ENCODE results near the gene NIP7. TPM values are rescaled to one million over a fixed set of nuclear protein-coding genes. Genes with fewer than 3 reads are reported as not detected.

The NIP7 gene
- total and polyA plus RNA-seq, 4 experiments from 2014 or later: 23.4 to 31.9 (median 27.7) TPM

DNA sequence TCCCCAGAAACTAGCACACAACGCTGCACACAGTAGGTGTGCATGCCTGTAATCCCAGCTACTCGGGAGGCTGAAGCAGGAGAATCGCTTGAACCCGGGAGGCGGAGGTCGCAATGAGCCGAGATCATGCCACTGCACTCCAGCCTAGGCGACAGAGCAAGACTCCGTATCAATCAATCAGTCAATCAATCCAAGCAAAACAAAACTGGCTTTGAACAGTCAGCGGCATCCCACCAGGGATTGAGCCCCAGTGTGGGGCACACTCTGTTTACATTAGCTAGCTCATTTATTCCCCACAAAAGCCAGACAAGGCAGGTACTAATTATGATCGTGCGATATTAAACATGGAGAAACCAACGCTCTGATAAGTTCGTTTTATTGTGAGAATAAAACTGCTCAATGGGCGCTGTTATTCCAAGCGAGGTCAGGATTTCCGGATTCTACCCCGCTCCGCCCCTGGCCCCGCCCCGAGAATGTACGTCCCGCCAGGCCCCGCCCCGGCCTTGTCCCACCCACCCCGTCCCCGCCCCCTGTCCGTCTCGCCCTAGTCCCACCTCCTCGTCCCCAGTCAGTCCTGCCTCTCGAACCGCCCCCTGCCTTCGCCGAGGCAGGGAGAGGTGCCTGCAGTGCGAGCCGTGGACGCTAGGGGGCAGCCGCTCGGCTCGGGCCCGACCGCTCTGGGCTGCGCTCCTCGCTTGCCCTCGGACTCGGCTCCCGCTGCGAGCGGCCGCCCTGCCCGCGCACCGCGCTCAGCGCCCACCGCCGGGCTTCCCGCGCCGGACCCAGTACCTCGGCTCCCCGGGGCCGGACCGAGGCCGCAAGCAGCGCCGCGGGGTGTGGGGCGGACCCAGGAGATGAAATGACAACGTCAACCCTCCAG is 28.7 kb upstream of the NIP7 start, which contains the start of gene VPS4A:
Gene VPS4A, plus strand, starts transcription at position 698 of the 880 bp plus-strand sequence. Its CDS starts 162 bp downstream, at position 860.
- Histone ChIP-seq H3K4me3 (ENCODE audit: low read length in 2 of 2) (peak within 1 kb of the TSS; percentile 70 to 73), H3K9me3 (ENCODE audit: control insufficient read depth in 1 of 2, low read length in 2 of 2) (no peaks in the 10 kb centered on the region), H3K27ac (ENCODE audit: low read depth, low read length) (peak within 1 kb of the TSS; percentile 85), H3K4me1 (ENCODE audit: insufficient read depth, low read length) (peaks cover 28% of the 10 kb centered on the region), H3K27me3 (ENCODE audit: insufficient read depth, low read length) (no peaks in the 10 kb centered on the region), H3K36me3 (ENCODE audit: insufficient read depth, low read length) (peaks cover 23% of the 10 kb centered on the region)
- Mint-ChIP-seq H3K27ac (peak within 1 kb of the TSS; percentile 85 to 98 (median 95)), H3K36me3 (peaks cover 3 to 20% of the 10 kb centered on the region in 2 donors), H3K4me1 (peaks cover 16 to 36% (median 27%) of the 10 kb centered on the region in 4 donors), H3K27me3 (no peaks in the 10 kb centered on the region), H3K9me3 (peaks cover 0 to 3% (median 0%) of the 10 kb centered on the region in 8 donors), H3K4me3 (peak within 1 kb of the TSS; percentile 93 to 99 (median 98))
- ChIA-PET POLR2A (ENCODE audit: partially characterized antibody) (interaction anchor here (0.8 to 4.6 kb wide), 9 partner anchors 9 to 1214 kb away, joined by 3 to 44 read pairs (median 3); partner anchors contain the start of genes CHTF8, COG8, NIP7 and NOB1), CTCF (ENCODE audit: partially characterized antibody) (interaction anchor here (1.0 to 1.7 kb wide), 3 partner anchors 28 to 29 kb away, joined by 3 to 4 read pairs (median 4); partner anchors contain the start of genes COG8 and NIP7)
- DNase-seq: peak; percentile 96 to 99 (median 97)
- intact Hi-C loops (cut with micrococcal nuclease): loop anchor here (1.0 to 2.0 kb wide), 5 partner anchors 19 to 254 kb away; partner anchors contain the start of genes COG8, NFAT5, NIP7 and PDF

DNA sequence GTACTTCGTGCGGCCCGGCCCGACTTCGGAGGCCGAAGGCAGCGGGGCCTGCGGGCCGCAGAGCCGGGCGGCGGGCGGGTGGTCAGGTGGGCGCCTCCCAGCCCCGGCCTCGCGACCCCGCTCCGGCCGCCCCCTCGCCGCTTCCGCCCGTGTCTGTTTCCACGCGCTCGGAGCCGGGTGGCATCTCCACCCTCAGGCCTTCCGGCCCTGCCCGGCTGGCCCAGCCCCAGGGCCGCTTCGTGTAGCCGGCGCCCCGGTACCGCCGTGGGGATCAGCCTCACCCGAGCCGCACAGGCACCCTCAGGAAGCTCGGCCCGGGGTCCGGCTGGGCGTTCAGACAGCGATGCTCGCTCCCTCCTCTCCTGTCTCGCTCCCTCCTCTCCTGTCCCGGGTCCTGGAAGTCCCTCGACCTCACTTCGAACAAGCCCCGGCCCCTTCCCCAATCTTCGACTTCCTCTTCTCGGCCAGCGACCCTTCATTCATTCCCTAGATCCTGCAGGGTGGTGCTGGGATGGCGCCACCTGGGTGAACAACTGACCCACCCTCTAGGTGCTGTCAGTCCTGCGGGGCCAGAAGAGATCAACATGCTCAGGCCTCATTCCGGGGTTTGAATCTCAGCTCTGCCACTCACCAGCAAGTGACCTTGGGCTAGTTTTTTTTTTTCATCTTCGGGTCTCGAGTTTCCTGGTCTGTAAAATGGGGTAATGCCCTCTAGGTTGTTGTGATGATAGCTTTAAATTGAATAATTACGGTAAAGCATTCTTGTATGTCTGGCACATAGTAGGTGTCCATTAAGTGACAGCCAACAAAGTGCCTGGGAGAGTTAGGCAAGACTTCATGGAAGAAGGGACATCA is 27.8 kb upstream of the NIP7 start:
- POLR2A ChIA-PET (ENCODE audit: partially characterized antibody): interaction anchor here (0.8 to 4.6 kb wide), 6 partner anchors 9 to 179 kb away, joined by 3 to 44 read pairs (median 4); partner anchors contain the start of genes COG8, NIP7 and PDF

DNA sequence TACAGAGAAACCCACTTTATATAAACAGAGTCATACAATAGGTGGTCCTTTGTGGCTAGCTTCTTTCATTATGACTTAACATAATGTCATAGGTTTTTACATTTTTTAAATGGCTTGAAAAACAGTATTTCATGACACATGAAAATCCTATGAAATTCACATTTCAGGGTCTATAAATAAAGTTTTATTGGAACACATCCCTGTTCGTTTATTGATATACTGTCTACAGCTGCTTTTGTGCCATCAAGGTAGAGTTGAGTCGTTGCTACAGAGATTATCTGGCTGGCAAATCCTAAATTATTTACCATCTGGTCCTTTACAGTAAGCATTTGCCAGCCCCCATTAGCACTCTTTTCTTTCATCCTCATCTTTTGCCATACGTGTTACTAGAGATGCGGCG is 26.1 kb upstream of the NIP7 start:
- peaks cover 10 to 36% of the 10 kb centered on the region in 2 donors for H3K36me3 Mint-ChIP-seq
- Histone ChIP-seq H3K9me3 (ENCODE audit: control insufficient read depth in 1 of 2, low read length in 2 of 2) (no peaks in the 10 kb centered on the region), H3K27me3 (ENCODE audit: insufficient read depth, low read length) (no peaks in the 10 kb centered on the region), H3K36me3 (ENCODE audit: insufficient read depth, low read length) (peaks cover 41% of the 10 kb centered on the region), H3K4me1 (ENCODE audit: insufficient read depth, low read length) (peaks cover 28% of the 10 kb centered on the region), H3K27ac (ENCODE audit: low read depth, low read length) (no peak overlapping the region), H3K4me3 (ENCODE audit: low read length in 2 of 2) (no peak overlapping the region)
- ChIA-PET POLR2A (ENCODE audit: partially characterized antibody) (interaction anchor here (1.6 to 4.6 kb wide), 3 partner anchors 13 to 25 kb away, joined by 7 to 44 read pairs (median 30); partner anchors contain the start of genes COG8, NIP7 and PDF), CTCF (ENCODE audit: partially characterized antibody) (interaction anchor here (0.9 kb wide), 1 partner anchor 27 kb away, joined by 3 read pairs; no protein-coding TSS in a partner anchor)
- peak overlapping the region; percentile 38 to 81 (median 70) for H3K4me3 Mint-ChIP-seq
- H3K4me1 Mint-ChIP-seq: peaks cover 16 to 36% (median 26%) of the 10 kb centered on the region in 4 donors
- DNase-seq: no peak
- H3K27me3 Mint-ChIP-seq: no peaks in the 10 kb centered on the region
- peak overlapping the region in 4 of 7 donors; percentile 41 to 85 (median 66) for H3K27ac Mint-ChIP-seq
- intact Hi-C loops (cut with micrococcal nuclease): no loop called here
- H3K9me3 Mint-ChIP-seq: peaks cover 0 to 7% (median 0%) of the 10 kb centered on the region in 8 donors

More for the DNA sequence above, 27.8 kb upstream of the NIP7 start:
- peak overlapping the region; percentile 85 for H3K27ac ChIP-seq (ENCODE audit: low read depth, low read length)
- Mint-ChIP-seq H3K36me3 (peaks cover 10 to 28% of the 10 kb centered on the region in 2 donors), H3K4me1 (peaks cover 16 to 36% (median 27%) of the 10 kb centered on the region in 4 donors), H3K4me3 (peak overlapping the region; percentile 93 to 99 (median 98)), H3K9me3 (peaks cover 0 to 3% (median 0%) of the 10 kb centered on the region in 8 donors), H3K27me3 (no peaks in the 10 kb centered on the region), H3K27ac (peak overlapping the region; percentile 85 to 98 (median 93))
- H3K9me3 ChIP-seq (ENCODE audit: control insufficient read depth in 1 of 2, low read length in 2 of 2): no peaks in the 10 kb centered on the region
- DNase-seq: peak in 1 of 5 donors; percentile 49
- peaks cover 28% of the 10 kb centered on the region for H3K4me1 ChIP-seq (ENCODE audit: insufficient read depth, low read length)
- intact Hi-C loops (cut with micrococcal nuclease): loop anchor here (1.0 to 2.0 kb wide), 5 partner anchors 19 to 253 kb away; partner anchors contain the start of genes COG8, NFAT5, NIP7 and PDF
- H3K4me3 ChIP-seq (ENCODE audit: low read length in 2 of 2): peak overlapping the region; percentile 70 to 73
- no peaks in the 10 kb centered on the region for H3K27me3 ChIP-seq (ENCODE audit: insufficient read depth, low read length)
- peaks cover 31% of the 10 kb centered on the region for H3K36me3 ChIP-seq (ENCODE audit: insufficient read depth, low read length)
- CTCF ChIA-PET (ENCODE audit: partially characterized antibody): interaction anchor here (0.8 to 1.7 kb wide), 4 partner anchors 16 to 125 kb away, joined by 3 to 6 read pairs (median 4); partner anchors contain the start of gene SNTB2

DNA sequence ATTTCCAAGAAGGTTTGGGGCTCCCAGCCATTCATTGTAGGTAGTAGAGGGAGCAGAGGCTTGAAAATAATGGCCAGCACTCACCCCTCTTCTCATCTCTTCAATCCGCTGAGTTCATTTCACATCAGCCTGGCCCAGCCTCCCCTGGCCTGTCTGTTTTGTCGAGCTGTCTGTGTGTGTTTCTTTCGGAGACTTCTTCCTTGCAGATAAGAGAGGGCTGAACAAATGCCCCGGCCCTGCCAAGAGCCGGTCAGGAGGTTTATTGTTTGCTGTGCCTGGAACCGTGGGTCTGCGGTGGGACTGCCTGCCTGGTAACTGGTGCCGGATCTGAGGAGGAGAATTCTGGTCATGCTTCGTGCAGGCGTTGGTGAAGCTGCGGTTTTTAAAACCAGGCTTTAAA is 25.0 kb upstream of the NIP7 start:
- no peak for DNase-seq
- intact Hi-C loops (cut with micrococcal nuclease): no loop called here
- ChIA-PET CTCF (ENCODE audit: partially characterized antibody) (interaction anchor here (0.6 kb wide), 1 partner anchor 19 kb away, joined by 3 read pairs; no protein-coding TSS in a partner anchor), POLR2A (ENCODE audit: partially characterized antibody) (interaction anchor here (1.3 to 6.5 kb wide), 3 partner anchors 14 to 24 kb away, joined by 4 to 36 read pairs (median 5); partner anchors contain the start of gene PDF)
- peaks cover 51% of the 10 kb centered on the region for H3K36me3 ChIP-seq (ENCODE audit: insufficient read depth, low read length)
- H3K27me3 ChIP-seq (ENCODE audit: insufficient read depth, low read length): no peaks in the 10 kb centered on the region
- peaks cover 14 to 36% (median 26%) of the 10 kb centered on the region in 4 donors for H3K4me1 Mint-ChIP-seq
- no peak overlapping the region for H3K27ac Mint-ChIP-seq
- H3K9me3 ChIP-seq (ENCODE audit: control insufficient read depth in 1 of 2, low read length in 2 of 2): no peaks in the 10 kb centered on the region
- H3K4me3 ChIP-seq (ENCODE audit: low read length in 2 of 2): no peak overlapping the region
- peaks cover 0 to 7% (median 0%) of the 10 kb centered on the region in 8 donors for H3K9me3 Mint-ChIP-seq
- no peak overlapping the region for H3K4me3 Mint-ChIP-seq
- peaks cover 28% of the 10 kb centered on the region for H3K4me1 ChIP-seq (ENCODE audit: insufficient read depth, low read length)
- H3K27ac ChIP-seq (ENCODE audit: low read depth, low read length): no peak overlapping the region
- no peaks in the 10 kb centered on the region for H3K27me3 Mint-ChIP-seq
- H3K36me3 Mint-ChIP-seq: peaks cover 17 to 41% of the 10 kb centered on the region in 2 donors

DNA sequence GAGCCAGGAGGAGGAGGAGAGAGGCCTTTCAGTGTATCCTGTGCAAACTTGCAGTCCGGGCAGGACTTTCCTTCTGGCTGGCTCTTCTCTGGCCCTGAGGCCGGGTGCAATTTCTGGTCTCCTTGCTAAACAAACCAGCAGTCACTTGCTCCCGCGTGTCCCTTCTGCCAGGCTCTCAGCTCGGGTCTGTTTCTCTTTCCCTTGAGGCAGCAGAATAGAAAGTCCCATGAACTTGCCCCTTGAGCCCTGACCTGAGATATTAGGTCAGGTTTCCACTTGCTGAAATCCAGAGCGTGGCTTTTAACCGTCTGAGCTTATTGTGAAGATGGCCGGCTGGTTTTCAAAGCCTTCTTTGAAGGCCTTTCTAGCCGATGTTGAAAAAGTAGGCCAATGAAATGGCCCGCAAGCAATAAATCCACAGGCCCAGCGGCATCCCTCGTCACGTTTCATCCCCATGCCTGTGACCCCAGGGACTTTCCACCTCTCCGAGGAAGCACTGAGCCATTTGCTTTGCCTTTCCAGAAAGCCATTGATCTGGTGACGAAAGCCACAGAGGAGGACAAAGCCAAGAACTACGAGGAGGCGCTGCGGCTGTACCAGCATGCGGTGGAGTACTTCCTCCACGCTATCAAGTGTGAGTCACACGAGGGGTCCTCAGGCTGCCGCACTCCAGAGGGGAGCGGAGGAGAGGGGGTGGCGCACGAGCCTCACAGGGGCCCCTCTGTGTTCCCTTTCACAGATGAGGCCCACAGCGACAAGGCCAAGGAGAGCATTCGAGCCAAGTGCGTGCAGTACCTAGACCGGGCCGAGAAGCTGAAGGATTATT is 23.9 kb upstream of the NIP7 start:
- H3K27ac ChIP-seq (ENCODE audit: low read depth, low read length): no peak overlapping the region
- peaks cover 24% of the 10 kb centered on the region for H3K4me1 ChIP-seq (ENCODE audit: insufficient read depth, low read length)
- no peaks in the 10 kb centered on the region for H3K27me3 ChIP-seq (ENCODE audit: insufficient read depth, low read length)
- ChIA-PET CTCF (ENCODE audit: partially characterized antibody) (no interaction called here), POLR2A (ENCODE audit: partially characterized antibody) (interaction anchor here (1.7 to 6.5 kb wide), 2 partner anchors 13 to 19 kb away, joined by 5 to 36 read pairs; partner anchors contain the start of gene PDF)
- H3K9me3 ChIP-seq (ENCODE audit: control insufficient read depth in 1 of 2, low read length in 2 of 2): no peaks in the 10 kb centered on the region
- no peak overlapping the region for H3K4me3 ChIP-seq (ENCODE audit: low read length in 2 of 2)
- peaks cover 63% of the 10 kb centered on the region for H3K36me3 ChIP-seq (ENCODE audit: insufficient read depth, low read length)
- Mint-ChIP-seq H3K9me3 (peaks cover 0 to 7% (median 0%) of the 10 kb centered on the region in 8 donors), H3K4me1 (peaks cover 11 to 31% (median 21%) of the 10 kb centered on the region in 4 donors), H3K27ac (peak overlapping the region in 2 of 7 donors; percentile 27 to 30), H3K36me3 (peaks cover 21 to 46% of the 10 kb centered on the region in 2 donors), H3K27me3 (no peaks in the 10 kb centered on the region), H3K4me3 (peak overlapping the region in 1 of 8 donors; percentile 49)
- peak in 1 of 5 donors; percentile 9 for DNase-seq
- intact Hi-C loops (cut with micrococcal nuclease): no loop called here

All from CD4-positive, alpha-beta memory T cell (primary cell).